Measurements from ENCODE around the gene DYTN. TPM values are rescaled to one million over a fixed set of nuclear protein-coding genes. Genes with fewer than 3 reads are reported as not detected.

DYTN gene
- total and polyA plus RNA-seq, 2 donors (not counting 3 experiments of a cell fraction or from before 2014, with no cell fraction given): 0.06 to 0.62 TPM

GRCh38 chr2:206728277-206729199 lies 10.3 kb upstream of the DYTN start:
- H3K79me2 ChIP-seq (ENCODE audit: control insufficient read depth, insufficient read depth, low read length): no peaks in the 10 kb centered on the region
- H3K4me2 ChIP-seq (ENCODE audit: insufficient read depth, low read length): no peak overlapping the region
- H3K27ac ChIP-seq (ENCODE audit: insufficient read depth, low read depth, low read length): no peak overlapping the region
- no peak overlapping the region for H2AFZ ChIP-seq (ENCODE audit: low read depth, low read length)
- no peak overlapping the region for H3K4me3 ChIP-seq (replicated peaks in 1 of 3; ENCODE audit: insufficient read depth in 1 of 3, low read depth in 1 of 3, low read length in 3 of 3)
- intact Hi-C loops (cut with micrococcal nuclease) (no loop called here), dilution Hi-C loops (cut with MboI; ENCODE audit: extremely low pct_ligation_motif_present, low sequenced_read_pairs) (no loop called here)
- no TSS peak for BruUV-seq (replicated peaks)
- H3K9ac ChIP-seq (replicated peaks; ENCODE audit: extremely low read depth, insufficient read depth, low read length): no peak overlapping the region
- H3K4me1 ChIP-seq (ENCODE audit: control insufficient read depth, extremely low read depth, insufficient read depth, low read length): no peaks in the 10 kb centered on the region
- H3K9me3 ChIP-seq (replicated peaks; ENCODE audit: control insufficient read depth, insufficient read depth, low read length): no peaks in the 10 kb centered on the region
- DNase-seq (ENCODE audit: low read depth, low spot score): no peak
- no peaks in the 10 kb centered on the region for H3K9me1 ChIP-seq (replicated peaks; ENCODE audit: control insufficient read depth, extremely low read depth, insufficient read depth, low read length)
- FAIRE-seq: no peak
- CTCF ChIA-PET: interaction anchor here (0.7 to 1.5 kb wide), 2 partner anchors 9 to 32 kb away, joined by 4 read pairs; no protein-coding TSS in a partner anchor
- H3K36me3 ChIP-seq (ENCODE audit: control insufficient read depth in 2 of 2, extremely low read depth in 1 of 2, insufficient read depth in 2 of 2, low read length in 2 of 2): no peaks in the 10 kb centered on the region
- no peak for TF ChIP-seq FOS (IDR thresholded peaks at IDR 0.05; ENCODE audit: borderline replicate concordance, insufficient read depth, low read length)
- no peak for TF ChIP-seq JUN (IDR thresholded peaks at IDR 0.05; ENCODE audit: borderline replicate concordance, insufficient read depth, insufficient read length, low read depth)
- TF ChIP-seq MYC (IDR thresholded peaks at IDR 0.05; ENCODE audit: low read depth, low read length): no peak
- no peak for TF ChIP-seq POLR2A (IDR thresholded peaks at IDR 0.05; ENCODE audit: low read depth, low read length)
- TF ChIP-seq MAX (IDR thresholded peaks at IDR 0.05; ENCODE audit: insufficient read depth, insufficient read length): no peak
- no peak for TF ChIP-seq EZH2 (IDR thresholded peaks at IDR 0.05; ENCODE audit: borderline replicate concordance, low read depth, low read length, severe bottlenecking)
- TF ChIP-seq POLR2AphosphoS5 (IDR thresholded peaks at IDR 0.05; ENCODE audit: insufficient read depth, low read depth, low read length): no peak
- no peak for TF ChIP-seq GATA2 (IDR thresholded peaks at IDR 0.05; ENCODE audit: insufficient read depth, insufficient read length, low read depth, low read length)
- no peak for TF ChIP-seq CTCF (IDR thresholded peaks at IDR 0.05; ENCODE audit: extremely low read depth in 1 of 2, insufficient read depth in 1 of 2, low read depth in 1 of 2, low read length in 2 of 2)
- POLR2A ChIA-PET: no interaction called here
- H3K27me3 ChIP-seq (ENCODE audit: control insufficient read depth in 2 of 2, insufficient read depth in 2 of 2, low read length in 2 of 2): peaks cover 0 to 4% of the 10 kb centered on the region in 2 experiments
- H4K20me1 ChIP-seq (replicated peaks; ENCODE audit: control insufficient read depth, extremely low read depth, insufficient read depth, low read length): no peaks in the 10 kb centered on the region

All from endothelial cell of umbilical vein (primary cell).